Umbilical cord (tissue), 2 donors: ENCODE results near the gene CERS5. TPM values are rescaled to one million over a fixed set of nuclear protein-coding genes. Genes with fewer than 3 reads are reported as not detected.

Experiments used
- DNase-seq: peaks from one replicate; pipeline ENCODE4 v3.0.0-alpha.2; 2015; ENCODE audit warnings: low spot score
- total RNA-seq: library from RNA; depleted of rRNA; stranded (reverse); fragments of >200 nt; gene quantifications from one replicate; pipeline ENCODE4 v1.2.3, GENCODE V29; 2014; ENCODE audit warnings: low replicate concordance; ENCODE audit not compliant: insufficient read depth

CERS5 gene
- total RNA-seq, 1 donor from 2014 or later = 169 TPM

DNA sequence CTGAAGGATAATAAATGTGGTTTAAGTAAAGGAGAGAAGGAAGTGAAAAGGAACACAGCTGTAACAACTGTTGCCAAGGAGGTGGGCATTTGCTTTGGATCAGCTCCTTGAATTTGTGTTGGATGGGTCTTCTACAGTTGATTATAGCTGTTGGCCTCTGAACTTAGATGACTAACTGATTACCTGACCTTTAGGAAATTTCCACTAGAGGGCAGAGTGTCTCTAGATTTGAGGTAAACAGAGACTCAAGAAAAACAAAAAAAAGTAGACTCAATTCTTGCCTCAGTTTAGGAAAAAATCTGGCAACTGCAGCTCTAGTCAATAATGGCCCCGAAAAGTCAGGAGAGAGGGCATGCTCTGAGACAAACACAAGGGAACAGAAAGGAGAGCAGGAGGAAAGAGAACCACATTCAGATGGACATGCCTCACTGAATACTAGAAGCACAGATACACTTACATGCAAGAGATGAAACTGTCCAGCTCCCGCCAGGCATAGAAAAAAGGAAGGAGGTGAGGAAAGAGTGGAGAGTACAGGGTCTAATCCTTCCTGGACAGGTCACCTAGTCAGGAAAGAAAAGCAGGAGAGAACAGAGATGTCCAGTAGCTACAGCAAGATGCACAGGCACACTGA is 34.5 kb downstream of the CERS5 start:
- no peak for DNase-seq

DNA sequence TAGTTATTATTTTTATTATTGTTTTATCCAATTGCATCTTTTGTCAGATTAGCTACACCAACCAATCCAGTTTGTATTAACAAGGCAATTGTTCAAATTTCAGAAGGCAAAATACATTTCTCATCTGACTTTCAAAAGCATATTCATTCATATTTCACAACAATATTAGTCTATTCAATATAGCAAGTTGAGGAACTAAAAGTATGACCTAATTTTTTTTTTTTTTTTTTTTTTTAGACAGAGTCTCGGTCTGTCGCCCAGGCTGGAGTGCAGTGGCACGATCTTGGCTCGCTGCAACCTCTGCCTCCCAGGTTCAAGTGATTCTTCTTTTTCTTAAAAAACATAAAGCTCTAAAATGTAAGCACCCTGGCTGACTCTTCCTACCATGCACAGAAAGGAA is 37.9 kb downstream of the CERS5 start:
- DNase-seq = no peak

DNA sequence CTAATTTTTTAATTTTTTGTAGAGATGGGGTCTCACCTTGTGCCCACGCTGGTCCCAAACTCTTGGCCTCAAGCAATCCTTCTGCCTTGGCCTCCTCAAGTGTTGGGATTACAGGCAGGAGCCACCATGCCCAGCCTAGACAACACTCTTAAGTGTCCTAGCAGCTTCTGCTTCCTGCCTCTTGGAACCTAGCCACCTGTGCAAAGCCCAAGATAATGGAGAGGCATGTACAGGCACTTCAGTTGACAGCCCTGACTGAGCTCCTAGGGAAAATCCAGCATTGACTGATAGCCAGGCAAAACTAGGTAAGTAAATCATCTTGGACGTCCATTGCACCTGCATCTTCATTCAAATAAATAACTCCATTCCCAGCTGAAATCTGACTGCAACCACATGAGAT is 39.6 kb downstream of the CERS5 start:
- DNase-seq = no peak

DNA sequence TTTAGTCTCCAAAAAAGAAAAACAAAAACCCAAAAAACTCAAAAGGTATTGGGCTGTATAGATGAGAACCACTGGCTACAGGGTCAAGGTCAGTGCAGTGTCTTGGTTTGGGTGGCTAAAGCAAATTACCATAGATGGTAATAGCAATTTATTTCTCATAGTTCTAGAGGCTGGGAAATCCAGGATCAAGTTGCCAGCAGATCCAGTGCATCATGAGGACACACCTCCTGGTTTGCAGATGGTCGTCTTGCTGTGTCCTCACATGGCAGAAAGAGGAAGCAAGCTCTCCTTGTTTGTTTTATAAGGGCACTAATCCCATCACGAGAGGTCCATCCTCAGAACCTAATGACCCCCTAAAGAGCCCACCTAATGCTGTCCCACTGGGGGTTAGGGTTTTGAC is 44.0 kb downstream of the CERS5 start:
- DNase-seq = no peak

DNA sequence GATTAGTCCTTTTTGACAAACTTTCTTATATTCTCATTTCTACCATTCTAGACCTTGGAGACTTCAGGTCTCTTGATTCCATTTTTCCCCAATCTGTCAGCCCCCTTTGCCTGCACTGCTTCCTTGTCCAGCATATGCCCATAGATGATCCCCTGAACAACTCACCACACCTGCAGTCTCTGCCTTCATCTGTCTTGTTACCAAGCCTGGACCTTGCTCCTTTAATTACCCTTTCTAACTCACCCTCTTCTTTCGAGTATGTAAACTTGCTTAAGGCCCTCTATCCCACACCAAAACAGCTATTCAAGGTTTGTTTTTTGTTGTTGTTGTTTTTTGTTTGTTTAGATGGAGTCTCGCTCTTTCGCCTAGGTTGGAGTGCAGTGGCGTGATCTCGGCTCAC is 45.5 kb downstream of the CERS5 start:
- no peak for DNase-seq

DNA sequence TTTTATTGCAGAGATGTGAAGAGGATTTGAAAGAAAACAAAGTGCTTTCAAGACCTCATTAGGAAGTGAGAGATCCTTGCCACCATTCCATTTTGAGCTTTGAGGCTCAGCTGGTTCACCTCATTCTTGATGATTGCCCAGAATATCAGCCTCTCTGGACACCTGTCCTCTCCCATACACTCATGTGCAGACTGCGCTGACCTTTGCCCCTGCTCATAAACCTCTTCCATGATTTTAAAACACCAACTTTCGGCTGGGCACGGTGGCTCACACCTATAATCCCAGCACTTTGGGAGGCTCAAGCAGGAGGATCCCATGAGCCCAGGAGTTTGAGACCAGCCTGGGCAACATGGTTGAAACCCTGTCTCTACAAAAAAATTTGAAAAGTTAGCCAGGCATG is 46.2 kb downstream of the CERS5 start:
- no peak for DNase-seq

DNA sequence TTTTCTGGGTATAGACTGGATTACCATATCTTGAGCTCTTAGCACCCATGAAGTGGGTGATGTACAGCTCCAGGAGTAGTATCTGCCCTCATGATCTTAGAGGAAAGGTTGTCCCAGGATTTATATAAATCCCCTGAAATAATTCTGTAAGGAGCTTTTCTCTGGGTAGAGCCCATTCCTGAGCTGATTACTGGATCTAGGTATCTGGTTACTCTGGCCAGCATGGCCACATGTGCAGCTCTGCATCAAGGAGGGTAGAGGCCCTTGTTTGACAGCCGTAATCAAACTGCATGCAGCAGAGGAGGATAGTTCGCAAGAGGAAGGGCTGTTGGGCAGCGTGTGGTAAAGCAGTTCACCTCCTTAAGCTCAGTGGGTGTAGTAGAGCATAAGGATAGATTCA is 46.6 kb downstream of the CERS5 start:
- no peak for DNase-seq

DNA sequence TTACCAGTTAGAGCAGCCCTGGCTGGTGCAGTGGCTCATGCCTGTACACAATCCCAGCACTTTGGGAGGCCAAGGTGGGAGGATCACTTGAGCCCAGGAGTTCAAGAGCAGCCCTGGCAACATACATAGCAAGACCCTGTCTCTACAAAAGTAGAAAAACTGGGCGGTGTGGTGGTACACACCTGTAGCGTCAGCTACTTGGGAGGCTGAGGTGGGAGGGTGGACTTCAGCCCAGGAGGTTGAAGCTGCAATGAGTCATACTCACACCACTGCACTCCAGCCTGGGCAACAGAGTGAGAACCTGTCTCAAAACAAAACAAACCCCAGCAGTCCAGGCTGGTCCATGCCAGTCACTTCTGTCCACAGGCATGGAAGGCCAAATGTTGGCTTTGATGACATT is 47.8 kb downstream of the CERS5 start:
- DNase-seq = no peak

DNA sequence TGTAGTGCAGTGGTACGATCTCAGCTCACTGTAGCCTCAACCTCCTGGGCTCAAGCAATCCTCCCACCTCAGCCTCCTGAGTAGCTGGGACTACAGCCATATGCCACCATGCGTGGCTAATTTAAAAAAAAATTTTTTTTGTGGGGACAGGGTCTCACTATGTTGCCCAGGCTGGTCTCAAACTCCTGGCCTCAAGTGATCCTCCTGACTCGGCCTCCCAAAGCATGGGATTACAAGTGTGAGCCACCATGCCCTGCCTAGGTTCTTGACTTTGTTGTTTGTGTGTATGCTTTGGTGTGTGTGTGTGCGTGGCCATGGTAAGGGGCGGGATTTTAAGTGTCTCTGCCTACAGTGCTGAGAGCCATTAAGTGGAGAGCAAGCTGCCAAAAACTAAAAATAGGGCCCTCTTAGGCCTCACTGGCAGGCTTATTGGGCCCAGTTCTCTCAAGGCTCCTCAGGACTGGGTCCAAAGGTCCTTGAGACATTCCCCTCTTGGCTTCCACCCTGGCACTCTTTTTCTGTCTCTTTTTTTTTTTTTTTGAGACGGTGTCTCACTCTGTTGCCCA is 50.0 kb downstream of the CERS5 start:
- no peak for DNase-seq

DNA sequence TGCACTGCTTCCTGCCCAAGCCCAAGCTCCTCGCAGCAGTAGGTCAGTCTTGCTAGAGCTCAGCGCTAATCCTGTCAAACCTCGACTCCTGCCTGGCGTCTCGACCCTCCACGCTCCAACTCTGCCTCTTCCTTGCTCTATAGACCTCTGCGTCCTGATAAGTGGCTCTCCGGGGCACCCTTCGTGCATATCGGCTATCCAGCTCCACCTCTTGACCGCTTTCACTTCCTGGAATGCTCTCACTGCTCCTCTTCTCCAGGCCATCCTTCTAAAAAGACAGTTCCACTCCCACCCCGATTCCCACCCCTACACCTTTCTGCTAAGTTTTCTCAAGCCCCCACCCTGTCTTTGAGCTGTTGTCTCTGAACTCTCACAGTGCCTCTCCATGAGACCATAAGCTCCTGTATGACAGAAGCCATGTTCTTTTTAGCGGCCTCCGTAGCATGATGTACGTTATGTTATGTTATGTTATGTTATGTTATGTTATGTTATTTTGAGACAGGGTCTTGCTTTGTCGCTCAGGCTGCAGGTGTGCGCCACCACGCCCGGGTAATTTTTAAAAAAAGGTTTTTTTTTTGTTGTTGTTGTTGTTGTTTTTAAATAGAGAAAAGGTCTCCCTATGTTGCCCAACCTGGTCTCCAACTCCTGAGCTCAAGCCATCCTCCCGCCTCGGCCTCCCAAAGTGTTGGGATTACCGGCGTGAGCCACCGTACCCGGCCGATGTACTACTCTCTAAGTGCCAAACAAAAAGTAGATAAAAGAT is 54.5 kb downstream of the CERS5 start:
- no peak for DNase-seq

DNA sequence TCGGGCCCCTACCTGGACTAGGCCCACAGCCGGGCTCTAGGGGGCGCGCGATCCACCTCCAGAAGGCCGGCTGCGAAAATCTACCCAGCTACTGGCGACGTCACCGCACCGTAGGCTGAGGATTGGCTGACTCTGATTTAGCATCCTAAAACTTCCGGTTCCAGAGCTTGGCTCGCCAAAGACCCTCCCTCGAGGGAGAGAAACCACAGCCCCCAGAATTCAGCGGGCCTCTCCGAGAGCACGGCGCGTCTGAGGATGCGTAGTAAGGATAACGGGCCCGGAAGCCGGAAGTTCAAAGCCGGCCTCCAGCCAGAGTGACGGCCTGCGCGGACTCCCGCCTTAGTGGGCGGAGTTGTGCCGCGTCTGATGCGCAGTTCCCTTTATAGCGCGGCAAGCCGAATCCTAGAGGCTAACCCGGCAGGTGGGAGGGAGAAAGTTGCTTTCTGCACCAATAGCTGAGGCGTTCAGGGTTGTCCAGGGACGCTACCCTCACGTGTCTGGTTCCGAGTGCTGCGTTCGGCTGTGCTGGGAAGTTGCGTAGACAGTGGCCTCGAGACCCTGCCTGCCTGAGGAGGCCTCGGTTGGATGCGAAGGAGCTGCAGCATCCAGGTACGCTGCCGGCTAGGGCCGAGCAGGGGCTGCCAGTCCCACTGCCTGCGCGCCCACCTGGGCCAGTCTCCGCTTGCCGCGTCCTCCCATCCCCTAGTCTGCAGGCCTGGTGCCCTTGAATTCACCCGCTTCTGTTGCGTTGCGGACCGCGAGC is 55.3 kb downstream of the CERS5 start, which contains the start of gene COX14:
Gene COX14 (plus strand): TSS at position 544 of the 763 bp plus-strand sequence. CDS start 7,808 bp downstream, outside the sequence.
- DNase-seq = peak; percentile 100

DNA sequence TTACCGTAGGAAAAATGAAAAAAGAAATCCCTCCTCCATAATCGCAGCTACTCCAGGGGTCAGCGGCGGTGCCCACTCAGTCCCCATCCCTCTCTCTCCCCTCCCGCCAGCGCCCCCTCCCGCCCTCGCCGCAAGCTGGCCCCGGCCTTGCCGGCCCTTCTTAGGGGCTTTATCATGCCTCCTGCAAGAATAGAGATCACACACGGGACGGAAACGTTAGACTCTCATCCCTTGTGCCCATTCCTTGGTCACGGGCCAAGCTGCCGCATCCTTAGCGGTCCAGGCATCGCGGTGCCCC is 55.8 kb downstream of the CERS5 start:
- no peak for DNase-seq

DNA sequence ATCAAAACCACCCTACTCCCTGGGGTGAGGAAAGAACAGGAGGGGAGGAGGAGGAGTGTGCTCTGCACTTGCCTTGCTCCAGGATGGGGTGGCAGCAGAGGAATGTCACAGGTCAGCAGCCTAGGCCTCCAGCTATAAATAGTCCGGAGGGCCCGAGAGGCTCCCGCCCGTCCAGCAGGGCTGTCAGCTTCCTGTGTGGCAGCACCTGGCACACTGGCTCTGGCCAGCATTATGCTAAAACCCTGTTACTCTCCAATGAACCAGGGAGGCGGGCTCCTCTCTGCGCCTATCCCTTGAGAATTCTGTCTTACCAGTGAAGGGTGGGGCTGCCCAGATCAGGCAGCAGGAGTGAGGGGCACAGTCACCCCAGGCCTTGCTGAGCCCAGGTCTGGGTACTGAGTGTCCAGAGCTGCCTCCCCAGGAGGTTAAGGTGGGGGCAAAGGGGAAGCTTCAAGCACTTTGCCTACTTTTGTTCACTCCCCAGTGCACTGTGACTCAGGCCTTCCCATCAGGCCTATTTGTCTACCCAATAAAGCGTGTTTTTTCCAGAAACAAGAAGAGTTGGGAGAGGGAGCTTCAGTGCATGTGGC is 56.3 kb downstream of the CERS5 start:
- DNase-seq = peak; percentile 46

DNA sequence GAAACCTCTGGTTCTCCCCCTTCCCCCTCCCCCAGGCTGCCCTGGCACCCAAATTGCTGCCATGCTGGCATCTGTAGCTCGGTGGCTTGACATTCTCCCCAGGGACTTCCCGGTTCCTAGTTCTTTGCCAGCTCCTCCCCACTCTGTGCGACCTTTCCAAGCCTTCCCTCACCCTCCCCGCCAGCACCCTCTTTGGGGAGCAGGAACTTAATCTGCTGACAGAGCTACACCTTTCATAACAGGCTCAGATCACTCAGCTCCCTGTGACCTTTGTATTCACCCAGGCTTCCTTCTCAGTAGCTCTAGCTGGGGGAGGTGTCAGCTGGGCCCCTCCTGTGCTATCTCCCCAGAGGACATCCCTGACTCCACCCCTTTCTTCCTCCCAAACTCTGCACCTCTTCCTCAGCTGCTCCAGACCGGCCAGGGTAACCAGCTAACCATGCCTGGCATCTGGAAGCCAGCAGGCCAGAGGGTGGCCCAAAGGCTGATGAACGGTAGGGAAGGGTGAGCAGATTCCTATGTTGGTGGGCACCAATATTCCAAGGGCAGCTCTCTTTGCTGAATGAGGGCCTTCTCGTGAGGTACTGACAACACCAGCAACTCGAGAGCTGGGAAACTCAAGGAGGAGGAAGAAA is 56.9 kb downstream of the CERS5 start:
- DNase-seq = no peak

DNA sequence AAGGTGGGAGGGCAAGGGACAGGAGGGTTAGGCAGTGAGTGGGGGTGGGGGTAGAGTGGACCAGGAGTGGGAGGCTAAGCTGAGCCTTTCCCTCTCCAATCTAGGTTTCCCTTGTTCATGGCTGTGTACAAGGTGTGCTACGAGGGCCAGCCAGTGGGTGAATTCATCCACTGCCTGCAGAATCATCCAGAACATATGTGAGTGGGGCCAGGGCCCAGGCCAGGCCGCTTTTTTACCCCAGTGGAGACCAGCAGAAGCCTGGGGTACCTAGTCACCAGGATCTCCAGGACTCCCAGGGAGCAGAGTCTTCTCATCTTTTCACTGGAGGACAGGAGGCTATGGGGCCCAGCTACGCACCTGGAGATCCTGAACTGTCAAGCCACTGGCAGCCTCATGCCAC is 57.9 kb downstream of the CERS5 start:
- DNase-seq = no peak

DNA sequence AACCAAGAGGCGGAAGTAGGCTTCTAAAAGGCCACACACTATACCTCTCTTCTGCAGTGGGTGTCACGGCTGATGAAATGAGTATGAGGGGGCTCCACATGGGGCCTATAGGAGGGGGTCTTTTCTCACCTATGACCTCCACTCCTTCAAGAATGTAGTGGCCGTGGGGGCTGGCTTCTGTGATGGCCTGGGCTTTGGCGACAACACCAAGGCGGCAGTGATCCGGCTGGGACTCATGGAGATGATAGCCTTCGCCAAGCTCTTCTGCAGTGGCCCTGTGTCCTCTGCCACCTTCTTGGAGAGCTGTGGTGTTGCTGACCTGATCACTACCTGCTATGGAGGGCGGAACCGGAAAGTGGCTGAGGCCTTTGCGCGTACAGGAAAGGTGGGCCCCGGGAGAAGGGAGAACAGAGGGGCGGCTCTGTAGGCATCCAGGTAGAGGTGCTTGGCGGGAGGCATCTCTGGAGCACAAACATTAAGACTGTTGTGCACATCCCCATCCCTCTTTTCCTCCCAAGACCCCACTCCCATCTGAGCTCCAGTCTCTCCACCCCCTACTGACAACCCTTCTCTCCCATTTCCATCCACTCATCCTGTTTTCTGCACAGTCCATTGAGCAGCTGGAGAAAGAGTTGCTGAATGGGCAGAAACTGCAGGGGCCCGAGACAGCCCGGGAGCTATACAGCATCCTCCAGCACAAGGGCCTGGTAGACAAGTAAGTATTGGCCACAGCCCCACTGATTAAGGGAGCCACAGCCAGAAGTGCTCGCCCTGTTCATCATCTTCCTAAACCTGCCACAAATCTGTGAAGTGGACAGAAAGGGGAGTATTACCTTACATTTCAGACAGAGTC is 59.5 kb downstream of the CERS5 start:
- no peak for DNase-seq

DNA sequence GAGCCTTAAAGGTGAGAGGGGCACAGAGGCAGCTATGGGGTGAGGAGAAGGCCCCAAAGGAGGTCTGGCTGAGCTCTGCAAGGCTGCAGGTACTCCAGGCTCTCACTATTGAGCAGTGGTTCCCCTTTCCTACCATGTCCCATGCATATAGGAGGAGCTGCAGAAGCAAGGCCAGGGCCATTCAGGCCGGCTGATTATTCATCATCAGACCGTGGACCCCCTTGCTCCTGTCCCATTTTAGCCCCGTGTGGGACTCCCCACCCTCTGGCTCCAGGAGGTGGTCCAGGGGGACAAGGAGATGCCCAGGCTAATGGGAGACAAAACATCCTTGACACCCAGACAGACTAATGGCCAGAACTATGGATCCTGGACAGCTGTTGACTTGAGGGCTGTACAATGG is 60.3 kb downstream of the CERS5 start:
- DNase-seq = no peak

DNA sequence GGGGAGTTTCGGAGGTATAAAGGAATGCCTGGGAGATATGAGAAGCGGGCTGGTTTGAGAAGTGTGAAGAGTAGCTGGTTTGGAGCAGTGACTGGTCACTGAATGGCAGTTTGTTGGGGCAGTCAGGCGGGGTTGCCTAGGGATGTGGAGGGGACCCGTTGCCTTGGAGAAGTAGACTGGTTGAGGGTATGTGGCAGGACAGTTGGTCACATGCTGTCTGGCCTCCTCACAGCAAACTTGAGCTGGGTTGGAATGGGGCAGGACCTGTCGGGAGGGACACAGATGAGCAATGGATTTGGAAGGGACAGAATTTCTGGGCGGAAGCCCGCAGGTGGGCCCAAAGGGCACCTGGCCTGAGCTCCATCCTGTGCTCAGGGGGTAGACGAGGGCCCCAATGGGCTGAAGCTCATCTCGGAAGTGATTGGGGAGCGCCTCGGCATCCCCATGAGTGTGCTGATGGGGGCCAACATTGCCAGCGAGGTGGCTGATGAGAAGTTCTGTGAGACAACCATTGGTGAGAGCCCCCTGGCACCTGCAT is 61.2 kb downstream of the CERS5 start:
- DNase-seq = no peak

DNA sequence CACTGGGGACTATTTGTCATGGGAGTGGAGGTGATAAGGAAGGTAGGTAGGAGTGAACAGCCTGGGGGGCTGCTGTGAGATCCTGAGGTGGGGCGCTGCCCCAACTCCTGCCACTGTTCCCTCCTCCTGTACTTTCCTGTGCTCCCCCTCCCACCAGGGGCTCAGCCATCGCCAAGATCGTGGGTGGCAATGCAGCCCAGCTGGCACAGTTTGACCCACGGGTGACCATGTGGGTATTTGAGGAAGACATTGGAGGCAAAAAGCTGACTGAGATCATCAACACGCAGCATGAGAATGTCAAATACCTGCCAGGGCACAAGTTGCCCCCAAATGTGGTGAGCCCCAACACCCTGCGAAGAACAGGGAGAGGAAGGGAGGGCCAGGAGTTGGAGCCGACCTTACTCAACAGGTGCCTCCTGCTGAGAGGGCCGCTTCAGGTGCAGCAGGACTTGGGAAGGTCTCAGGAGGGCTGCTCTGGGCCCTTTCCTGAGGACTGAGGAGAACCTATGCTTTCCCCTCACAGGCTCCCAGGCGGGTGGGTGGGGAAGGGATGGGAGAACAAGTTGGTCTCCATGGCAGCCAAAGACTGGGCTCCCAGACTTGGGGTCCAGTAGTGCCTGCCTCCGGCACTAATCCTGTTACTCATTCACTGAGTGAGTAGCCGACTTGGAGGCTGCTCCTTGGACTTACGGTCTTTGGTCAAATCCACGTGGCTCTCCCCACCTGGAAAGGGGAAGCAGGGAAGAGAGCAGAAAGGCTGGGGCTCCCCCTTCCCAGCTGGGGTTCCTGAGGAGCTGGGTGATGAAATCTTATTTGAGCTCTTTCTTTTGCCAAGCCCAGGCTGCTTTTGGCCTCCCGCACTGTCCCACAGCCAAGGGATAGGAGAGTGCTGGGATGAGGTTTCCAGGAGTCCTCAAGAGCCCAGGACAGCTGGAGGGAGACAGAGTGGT is 62.5 kb downstream of the CERS5 start:
- no peak for DNase-seq
